Measurements from ENCODE around the gene SPI1.
A peak's percentile ranks its signal among the peaks of the same experiment; 100 is the strongest.

Gene SPI1

DNA sequence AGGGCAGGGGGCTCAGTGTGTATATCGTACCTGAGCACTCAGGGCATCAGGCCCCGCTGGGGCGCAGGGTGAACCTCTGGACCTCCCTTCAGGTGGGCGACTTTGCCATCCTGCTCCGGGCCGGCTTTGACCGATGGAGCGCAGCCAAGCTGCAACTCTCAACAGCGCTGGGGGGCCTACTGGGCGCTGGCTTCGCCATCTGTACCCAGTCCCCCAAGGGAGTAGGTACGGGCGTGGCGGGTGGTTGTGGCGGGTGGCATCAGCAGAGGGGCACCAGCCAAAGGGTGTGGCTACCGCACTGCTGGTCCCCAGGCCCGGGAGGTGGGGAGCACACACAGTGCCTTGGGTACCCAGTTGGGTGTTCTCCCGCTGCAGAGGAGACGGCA lies 36.3 kb upstream of the SPI1 start:
- no peak for DNase-seq (ENCODE audit: low read depth, low spot score)
- Histone ChIP-seq H3K36me3 (ENCODE audit: insufficient read depth, low read length) (peaks cover 22% of the 10 kb centered on the region), H3K9ac (ENCODE audit: insufficient read length) (no peak overlapping the region), H3K9me3 (ENCODE audit: low read depth, low read length) (no peaks in the 10 kb centered on the region), H3K4me3 (no peak overlapping the region), H3K27ac (no peak overlapping the region)
- TF ChIP-seq EZH2 (IDR thresholded peaks at IDR 0.05): no peak
- TF ChIP-seq FOXP2 (optimal IDR thresholded peaks at IDR 0.05; ENCODE audit: control extremely low read depth, extremely low read length, insufficient read depth): no peak
- no peak for TF ChIP-seq POLR2AphosphoS5 (IDR thresholded peaks at IDR 0.05; ENCODE audit: borderline replicate concordance, low read depth, low read length)

DNA sequence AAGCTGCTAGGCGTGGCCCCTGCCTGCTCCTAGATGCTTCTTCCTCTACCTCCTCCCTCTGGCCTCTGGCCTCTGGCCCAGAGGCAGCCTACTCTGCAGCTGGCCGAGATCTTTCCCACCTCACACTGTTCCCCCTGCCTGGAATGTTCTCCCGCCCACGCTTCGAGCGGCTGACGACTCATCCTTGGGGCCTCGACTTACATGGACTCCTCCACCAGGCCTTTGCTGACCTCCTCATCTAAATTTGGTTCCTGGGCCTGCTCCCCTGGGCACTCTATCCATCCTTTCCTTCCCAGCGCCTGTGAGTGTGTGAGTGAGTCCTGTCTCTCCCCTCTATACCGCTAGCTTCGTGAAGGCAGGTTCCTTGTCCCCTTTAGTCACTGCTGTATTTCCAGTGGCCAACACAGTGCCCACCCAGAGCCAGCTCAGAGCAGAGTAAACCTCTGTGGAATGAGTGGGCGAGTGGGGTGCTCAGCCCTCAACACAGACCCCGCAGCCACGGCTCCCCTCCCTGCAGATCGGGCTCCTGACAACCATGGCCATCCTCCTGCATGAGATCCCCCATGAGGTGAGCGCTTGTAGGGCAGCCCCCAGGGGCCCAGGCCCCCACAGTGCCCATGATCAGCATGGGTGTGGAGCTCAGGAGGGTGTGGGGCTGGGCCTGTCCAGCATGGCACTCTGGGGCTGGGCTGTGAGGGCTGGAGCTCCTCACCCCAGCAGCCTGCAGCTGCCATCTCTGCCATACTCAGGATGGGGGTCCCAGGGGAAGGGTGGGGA lies 35.7 kb upstream of the SPI1 start:
- Histone ChIP-seq H3K36me3 (ENCODE audit: insufficient read depth, low read length) (peaks cover 18% of the 10 kb centered on the region), H3K4me3 (no peak overlapping the region), H3K27ac (no peak overlapping the region), H3K9ac (ENCODE audit: insufficient read length) (no peak overlapping the region), H3K9me3 (ENCODE audit: low read depth, low read length) (no peaks in the 10 kb centered on the region)
- DNase-seq (ENCODE audit: low read depth, low spot score): no peak
- TF ChIP-seq EZH2 (IDR thresholded peaks at IDR 0.05): no peak
- no peak; the same call in 1 of the 2 replicates for TF ChIP-seq POLR2AphosphoS5 (IDR thresholded peaks at IDR 0.05; ENCODE audit: borderline replicate concordance, low read depth, low read length)
- no peak for TF ChIP-seq FOXP2 (optimal IDR thresholded peaks at IDR 0.05; ENCODE audit: control extremely low read depth, extremely low read length, insufficient read depth)

DNA sequence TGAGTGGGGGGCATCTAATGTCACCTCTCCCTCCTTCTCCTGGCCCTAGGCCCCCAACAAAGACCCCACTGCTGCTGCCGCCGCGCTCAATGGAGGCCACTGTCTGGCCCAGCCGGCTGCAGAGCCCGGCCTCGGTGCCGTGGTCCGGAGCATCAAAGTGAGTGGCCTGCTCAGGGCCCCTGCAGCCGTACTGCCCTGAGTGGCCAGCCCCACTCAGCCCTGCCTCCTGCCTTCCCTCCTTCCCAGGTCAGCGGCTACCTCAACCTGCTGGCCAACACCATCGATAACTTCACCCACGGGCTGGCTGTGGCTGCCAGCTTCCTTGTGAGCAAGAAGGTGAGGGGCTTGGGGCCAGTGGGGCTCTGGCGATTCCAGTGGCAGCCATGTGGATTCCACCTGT lies 35.0 kb upstream of the SPI1 start:
- no peak overlapping the region for H3K27ac ChIP-seq
- no peak for TF ChIP-seq EZH2 (IDR thresholded peaks at IDR 0.05)
- no peak for TF ChIP-seq POLR2AphosphoS5 (IDR thresholded peaks at IDR 0.05; ENCODE audit: borderline replicate concordance, low read depth, low read length)
- TF ChIP-seq FOXP2 (optimal IDR thresholded peaks at IDR 0.05; ENCODE audit: control extremely low read depth, extremely low read length, insufficient read depth): no peak

DNA sequence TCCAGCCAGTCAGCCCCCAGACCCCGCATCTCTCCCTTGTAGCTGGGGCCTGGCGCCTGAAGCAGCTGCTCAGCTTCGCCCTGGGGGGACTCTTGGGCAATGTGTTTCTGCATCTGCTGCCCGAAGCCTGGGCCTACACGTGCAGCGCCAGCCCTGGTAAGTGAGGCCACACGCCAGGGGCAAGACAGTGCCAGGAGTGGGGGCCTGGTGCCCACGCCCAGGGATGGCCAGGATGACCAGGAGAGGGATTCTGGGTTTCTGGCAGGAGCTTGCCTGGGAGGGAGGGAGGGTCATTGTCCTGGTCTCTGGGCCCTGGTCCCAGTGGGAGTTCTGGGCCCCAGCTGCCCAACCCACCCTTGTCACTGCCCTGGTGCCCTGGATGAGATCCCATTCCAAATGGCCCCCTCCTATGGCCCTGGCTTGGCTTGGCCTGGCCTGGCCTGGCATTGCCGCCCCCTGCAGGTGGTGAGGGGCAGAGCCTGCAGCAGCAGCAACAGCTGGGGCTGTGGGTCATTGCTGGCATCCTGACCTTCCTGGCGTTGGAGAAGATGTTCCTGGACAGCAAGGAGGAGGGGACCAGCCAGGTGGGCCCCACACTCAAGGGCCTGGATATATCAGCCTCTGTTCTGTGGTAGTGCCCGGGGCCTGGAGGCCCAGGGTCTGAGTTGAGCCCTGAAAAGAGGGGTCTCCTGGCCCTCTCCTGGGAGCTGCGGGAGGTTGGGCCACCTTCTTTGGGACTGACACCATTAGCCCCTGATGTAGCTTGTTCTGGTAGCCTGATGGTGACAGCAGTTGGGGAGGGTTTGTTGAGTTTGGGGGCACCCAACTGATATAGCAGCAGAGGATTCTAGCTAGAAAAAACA lies 33.8 kb upstream of the SPI1 start:
- DNase-seq (ENCODE audit: low read depth, low spot score): no peak
- Histone ChIP-seq H3K36me3 (ENCODE audit: insufficient read depth, low read length) (no peaks in the 10 kb centered on the region), H3K9ac (ENCODE audit: insufficient read length) (no peak overlapping the region), H3K27ac (no peak overlapping the region), H3K4me3 (no peak overlapping the region), H3K9me3 (ENCODE audit: low read depth, low read length) (no peaks in the 10 kb centered on the region)
- TF ChIP-seq POLR2AphosphoS5 (IDR thresholded peaks at IDR 0.05; ENCODE audit: borderline replicate concordance, low read depth, low read length) (no peak), FOXP2 (optimal IDR thresholded peaks at IDR 0.05; ENCODE audit: control extremely low read depth, extremely low read length, insufficient read depth) (no peak), EZH2 (IDR thresholded peaks at IDR 0.05) (no peak)

More for the DNA sequence above, 35.0 kb upstream of the SPI1 start:
- Histone ChIP-seq H3K9ac (ENCODE audit: insufficient read length) (no peak overlapping the region), H3K4me3 (no peak overlapping the region), H3K9me3 (ENCODE audit: low read depth, low read length) (no peaks in the 10 kb centered on the region), H3K36me3 (ENCODE audit: insufficient read depth, low read length) (peaks cover 10% of the 10 kb centered on the region; the same call in 1 of the 2 replicates)
- no peak for DNase-seq (ENCODE audit: low read depth, low spot score)

DNA sequence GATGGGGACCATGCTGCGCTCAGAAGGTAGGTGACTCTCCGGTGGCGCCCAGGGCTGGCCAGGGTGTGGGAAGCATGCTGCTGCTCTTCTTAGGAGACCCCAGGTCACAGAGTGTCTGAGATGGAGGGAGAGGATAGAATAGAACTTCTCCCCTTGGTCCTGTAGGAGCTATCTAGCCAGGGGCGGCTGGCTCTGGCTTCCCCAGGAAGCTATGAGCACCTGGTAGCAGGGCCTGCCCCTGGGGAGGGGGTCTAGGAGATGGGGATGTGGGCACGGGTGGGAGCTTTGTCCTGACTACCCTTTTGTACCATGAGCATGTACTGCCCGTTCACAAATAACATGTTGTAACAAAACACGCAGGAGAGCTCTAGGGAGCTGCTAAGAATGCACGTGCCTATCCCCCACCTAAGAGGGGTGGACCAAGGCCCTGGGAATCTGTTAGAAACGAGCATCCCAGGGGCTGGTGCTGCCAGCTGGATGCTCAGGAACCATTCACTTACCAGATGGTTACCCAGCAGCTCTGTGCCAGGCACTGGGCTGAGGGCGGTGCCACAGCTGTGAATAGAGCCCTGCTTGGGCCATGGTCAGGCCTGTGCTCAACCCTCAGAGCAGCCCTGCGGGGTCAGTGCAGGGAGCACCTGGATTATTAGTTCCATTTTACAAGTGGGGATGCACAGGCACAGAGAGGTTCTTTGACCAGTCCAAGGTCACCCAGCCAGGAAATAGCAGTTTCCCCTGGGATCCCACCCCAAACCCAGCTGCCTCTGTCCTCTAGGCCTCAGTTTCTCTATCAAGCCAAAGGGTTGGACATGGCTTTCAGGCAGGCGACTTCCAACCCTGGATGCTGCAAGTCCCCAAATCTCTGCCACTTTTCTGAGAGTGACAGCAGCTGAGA lies 32.3 kb upstream of the SPI1 start:
- Histone ChIP-seq H3K27ac (no peak overlapping the region), H3K9ac (ENCODE audit: insufficient read length) (no peak overlapping the region), H3K4me3 (no peak overlapping the region), H3K9me3 (ENCODE audit: low read depth, low read length) (no peaks in the 10 kb centered on the region), H3K36me3 (ENCODE audit: insufficient read depth, low read length) (no peaks in the 10 kb centered on the region)
- no peak for DNase-seq (ENCODE audit: low read depth, low spot score)
- TF ChIP-seq EZH2 (IDR thresholded peaks at IDR 0.05) (no peak), FOXP2 (optimal IDR thresholded peaks at IDR 0.05; ENCODE audit: control extremely low read depth, extremely low read length, insufficient read depth) (no peak), POLR2AphosphoS5 (IDR thresholded peaks at IDR 0.05; ENCODE audit: borderline replicate concordance, low read depth, low read length) (no peak)

DNA sequence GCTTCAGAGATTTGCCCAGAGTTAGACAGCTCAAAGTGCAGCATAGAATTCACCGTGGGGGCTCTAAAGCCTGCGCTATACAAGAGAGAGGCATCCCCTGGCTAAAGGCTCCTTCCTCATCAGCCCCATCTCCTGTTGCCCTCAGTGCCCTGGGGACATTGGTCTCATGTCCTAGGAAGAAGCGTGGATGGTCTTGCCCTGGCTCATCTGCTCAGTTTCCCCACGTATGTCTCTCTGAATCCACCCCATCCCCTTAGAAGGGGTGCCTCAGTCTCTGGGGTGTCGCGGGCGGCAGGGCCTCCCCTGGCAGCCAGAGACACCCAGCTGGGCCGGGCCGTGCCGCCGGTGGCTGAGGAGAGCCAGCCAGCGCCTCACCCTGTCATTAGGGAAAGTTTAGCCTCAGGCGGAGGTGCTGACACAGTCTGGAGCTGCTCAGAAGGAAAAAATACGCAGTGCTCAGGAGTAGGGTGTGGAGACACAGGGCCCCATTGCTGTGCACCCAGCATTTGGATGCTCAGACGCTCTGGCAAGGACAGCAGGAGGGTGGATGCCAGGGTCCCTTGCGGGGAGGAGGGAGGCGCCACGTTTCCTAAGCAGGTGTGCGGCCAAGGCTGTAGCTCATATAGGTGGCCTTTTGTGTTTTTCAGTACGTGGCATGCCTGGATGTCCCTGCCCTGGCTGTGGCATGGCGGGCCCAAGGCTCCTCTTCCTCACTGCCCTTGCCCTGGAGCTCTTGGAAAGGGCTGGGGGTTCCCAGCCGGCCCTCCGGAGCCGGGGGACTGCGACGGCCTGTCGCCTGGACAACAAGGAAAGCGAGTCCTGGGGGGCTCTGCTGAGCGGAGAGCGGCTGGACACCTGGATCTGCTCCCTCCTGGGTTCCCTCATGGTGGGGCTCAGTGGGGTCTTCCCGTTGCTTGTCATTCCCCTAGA lies 31.4 kb upstream of the SPI1 start:
- H3K27ac ChIP-seq: no peak overlapping the region
- no peaks in the 10 kb centered on the region for H3K36me3 ChIP-seq (ENCODE audit: insufficient read depth, low read length)
- H3K4me3 ChIP-seq: peak overlapping the region; percentile 74

More for the DNA sequence above, 31.4 kb upstream of the SPI1 start:
- no peak for DNase-seq (ENCODE audit: low read depth, low spot score)
- H3K9me3 ChIP-seq (ENCODE audit: low read depth, low read length): no peaks in the 10 kb centered on the region
- peak overlapping the region; percentile 75 for H3K9ac ChIP-seq (ENCODE audit: insufficient read length)
- no peak for TF ChIP-seq EZH2 (IDR thresholded peaks at IDR 0.05)
- no peak for TF ChIP-seq FOXP2 (optimal IDR thresholded peaks at IDR 0.05; ENCODE audit: control extremely low read depth, extremely low read length, insufficient read depth)
- no peak for TF ChIP-seq POLR2AphosphoS5 (IDR thresholded peaks at IDR 0.05; ENCODE audit: borderline replicate concordance, low read depth, low read length)

All from SK-N-MC (cell line).